Fibroblast of the conjunctiva (primary cell): Measurements from ENCODE around the gene CRYGA.
A peak's percentile ranks its signal among the peaks of the same experiment; 100 is the strongest.

Source experiments
- DNase-seq: peaks from one replicate; pipeline ENCODE4 v3.0.0-alpha.2; 2010; ENCODE audit warnings: low read depth

The CRYGA gene, protein sequence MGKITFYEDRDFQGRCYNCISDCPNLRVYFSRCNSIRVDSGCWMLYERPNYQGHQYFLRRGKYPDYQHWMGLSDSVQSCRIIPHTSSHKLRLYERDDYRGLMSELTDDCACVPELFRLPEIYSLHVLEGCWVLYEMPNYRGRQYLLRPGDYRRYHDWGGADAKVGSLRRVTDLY

DNA sequence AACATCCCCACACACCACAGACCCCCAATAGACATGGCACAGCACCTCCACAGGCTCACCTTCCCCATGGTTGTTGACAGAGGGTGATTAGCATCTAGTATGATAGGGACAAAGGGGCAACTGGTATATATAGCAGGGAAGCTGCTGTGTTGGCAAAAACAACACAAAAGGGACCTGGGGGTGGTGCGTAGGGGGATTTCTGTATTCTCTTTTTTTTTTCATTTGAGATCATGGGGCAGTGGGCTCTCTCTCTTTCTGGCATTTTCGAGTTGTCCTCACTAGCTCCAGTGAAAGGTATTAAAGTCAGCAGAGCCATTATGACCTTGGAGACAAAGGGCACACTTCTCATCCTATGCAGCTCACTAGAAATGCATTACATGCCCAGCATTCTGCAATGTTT, at the start of gene CRYGA:
CRYGA (minus strand) TSS at position 101 of the 400 bp plus-strand sequence; CDS start at position 68, 33 bp downstream.
- DNase-seq = no peak

DNA sequence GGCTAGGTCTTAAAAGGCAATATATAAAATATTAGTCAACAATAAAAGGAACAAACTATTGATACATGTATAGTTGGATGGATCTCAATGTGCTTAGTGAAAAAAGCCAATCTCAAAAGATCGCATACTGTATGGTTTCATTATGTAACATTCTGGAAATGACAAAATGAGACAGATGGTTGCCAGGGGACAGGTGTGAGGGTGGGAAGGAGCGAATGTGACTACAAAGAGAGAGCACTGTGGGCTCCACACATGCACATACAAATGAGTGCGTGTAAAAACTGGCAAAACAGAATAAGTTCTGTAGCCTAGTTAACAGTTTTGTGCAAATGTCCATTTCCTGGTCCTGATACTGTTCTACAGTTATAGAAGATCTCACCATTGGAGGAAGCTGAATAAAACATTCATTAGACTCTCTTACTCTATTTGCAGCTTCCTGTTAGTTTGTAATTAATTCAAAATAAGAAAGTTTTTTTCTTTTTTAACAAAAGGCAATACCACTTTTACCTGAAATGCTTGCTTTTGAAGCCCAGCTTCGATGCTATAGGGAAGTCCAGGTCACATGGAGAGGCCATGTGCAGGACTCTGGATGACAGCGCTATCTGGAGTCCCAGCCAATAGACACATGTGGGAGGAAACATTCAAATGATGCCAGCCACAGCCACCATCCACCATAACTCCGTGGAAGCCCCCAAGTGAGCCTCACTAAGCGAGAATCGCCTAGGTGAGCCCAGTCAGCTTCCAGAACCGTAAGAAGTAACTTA, 47.5 kb upstream of the CRYGA start:
- no peak for DNase-seq

DNA sequence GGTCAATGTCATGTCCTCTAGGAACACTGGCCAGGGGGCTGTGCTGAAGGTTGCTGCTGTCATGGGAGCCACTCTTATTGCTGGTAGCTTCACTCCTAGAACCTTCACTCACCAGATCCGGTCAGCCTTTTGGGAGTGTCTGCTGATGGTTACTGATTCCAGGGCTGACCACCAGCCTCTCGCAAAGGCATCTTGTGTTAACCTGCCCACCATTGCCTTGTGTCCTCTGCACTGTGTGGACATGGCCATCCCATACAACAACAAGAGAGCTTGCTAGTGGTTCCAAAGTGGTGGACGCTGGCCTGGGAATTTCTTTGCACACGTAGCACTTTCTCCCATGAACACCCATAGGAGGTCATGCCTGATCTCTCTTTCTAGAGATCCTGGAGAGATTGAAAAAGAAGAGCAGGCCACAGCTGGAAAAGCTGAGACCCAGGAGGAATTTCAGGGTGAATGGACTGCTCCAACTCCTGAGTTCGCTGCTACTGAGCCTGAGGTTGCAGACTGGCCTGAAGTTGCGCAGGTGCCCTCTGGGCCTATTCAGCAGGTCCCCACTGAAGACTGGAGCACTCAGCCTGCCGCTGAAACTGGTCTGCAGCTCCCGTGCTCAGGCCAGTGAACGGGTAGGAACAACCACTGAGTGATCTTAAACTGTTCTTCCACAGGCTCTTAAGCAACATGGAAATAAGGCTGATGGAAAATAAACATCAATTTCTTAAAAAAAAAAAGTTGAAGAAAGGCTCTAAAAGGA, 45.1 kb upstream of the CRYGA start:
- DNase-seq = no peak

DNA sequence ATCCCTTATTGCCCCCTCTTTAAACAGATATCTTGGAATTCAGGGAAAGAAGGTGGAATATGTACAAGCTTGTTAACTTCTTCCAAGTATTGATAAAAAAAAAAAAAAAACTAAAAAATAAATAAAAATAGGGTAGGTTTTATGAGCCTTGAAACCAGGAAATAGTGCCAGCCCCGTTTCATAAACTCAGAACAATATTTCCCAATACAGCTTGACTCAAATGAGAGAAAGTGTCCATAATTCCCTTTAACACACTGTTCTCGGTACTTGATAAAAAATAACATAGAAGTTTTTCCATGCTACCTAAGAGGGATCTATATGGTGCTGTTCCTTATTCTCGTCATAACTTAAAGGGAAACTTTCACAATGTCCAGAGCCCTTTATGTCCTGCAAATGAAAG, 44.4 kb upstream of the CRYGA start:
- no peak for DNase-seq

DNA sequence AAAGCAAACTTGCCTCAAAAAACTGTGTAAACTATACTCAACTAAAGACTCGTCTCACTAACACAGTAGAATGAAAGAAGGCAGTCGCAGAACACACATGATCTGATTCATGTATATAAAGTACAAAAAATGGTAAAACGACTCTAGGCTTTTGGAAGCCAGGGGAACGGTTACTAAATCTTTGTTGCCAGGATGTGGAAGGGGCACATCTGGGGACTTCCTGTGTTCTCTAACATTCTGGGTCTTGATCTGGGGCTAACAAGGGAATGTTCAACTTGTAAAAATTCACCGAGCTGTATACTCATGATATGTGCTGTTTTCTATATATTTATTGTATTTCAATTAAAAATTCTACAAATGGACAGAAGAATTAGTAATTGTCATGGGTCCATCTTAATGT, 40.8 kb upstream of the CRYGA start:
- DNase-seq = no peak

DNA sequence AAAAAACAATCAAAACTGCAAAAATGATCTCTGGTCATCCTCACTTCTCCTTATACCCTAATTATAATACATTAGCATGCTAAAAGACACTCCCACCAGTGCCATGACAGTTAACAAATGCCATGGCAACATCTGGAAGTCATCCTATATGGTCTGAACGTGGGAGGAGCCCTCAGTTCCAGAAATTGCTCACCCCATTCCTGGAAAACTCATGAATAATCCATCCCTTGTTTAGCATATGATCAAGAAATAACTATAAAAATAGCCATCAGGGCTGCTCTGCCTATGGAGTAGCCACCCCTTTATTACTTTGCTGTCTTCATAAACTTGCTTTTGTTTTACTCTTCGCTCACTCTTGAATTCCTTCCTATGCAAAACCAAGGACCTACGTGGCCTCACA, 32.1 kb upstream of the CRYGA start:
- DNase-seq = peak; percentile 0

DNA sequence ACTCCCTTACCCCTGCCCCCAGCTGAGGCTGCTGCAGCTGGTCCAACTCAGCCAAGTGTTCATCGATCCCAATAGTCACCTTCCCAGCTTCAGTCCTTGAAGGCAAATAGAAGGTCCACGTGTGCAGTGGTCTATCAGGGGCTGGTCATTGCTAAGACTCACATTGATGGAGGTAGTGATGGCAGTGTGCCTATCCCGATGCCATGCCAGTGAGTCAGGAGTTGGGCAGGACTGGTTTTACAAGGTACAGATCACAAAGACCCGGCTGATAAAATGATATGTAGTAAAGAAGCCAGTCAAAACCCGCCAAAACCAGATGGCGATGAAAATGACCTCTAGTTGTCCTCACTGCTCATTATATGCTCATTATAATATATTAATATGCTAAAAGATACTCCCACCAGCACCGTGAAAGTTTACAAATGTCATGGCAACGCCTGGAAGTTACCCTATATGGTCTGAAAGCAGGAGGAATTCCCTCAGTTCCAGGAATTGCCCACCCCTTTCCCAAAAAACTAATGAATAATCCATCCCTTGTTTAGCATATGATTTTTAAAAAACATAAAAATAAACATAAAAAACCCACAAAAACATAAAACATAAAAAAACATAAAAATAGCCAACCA, 29.3 kb upstream of the CRYGA start:
- DNase-seq = no peak

DNA sequence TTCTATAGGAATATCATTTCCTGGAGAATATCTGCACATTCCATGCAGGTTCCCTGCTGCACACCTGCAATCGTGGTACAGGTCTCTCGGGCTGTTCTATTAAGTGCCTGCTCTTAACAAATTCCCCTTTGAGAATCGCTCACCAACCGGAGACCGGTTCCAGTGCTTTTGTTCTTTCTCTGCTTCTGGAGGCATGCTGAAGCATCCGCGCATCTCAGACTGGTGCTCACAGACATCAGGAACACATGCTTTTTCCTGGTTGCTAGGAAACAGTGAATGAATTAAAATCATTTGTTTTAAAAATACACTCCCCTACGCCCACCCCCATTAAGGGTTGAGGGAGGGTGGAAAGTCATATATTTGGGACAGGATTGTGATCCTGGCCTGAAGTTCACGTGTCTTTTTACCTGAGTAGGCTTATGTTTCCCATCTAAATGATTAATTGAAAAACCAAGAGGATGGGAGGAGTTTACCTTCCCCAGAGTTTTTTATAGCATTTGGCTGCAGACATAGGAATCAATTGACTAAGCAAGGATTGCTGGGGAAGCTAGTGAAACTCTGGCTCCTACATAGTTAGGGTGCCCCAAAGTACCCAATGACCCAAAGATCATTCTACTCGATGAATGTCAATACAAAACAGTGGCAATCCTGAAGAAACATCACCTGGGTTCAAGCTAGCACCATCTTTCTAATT, 26.6 kb upstream of the CRYGA start, which contains the start of gene C2orf80:
C2orf80 (minus strand) TSS at position 221 of the 694 bp plus-strand sequence. CDS start 3,044 bp downstream, outside the sequence.
- DNase-seq = no peak

DNA sequence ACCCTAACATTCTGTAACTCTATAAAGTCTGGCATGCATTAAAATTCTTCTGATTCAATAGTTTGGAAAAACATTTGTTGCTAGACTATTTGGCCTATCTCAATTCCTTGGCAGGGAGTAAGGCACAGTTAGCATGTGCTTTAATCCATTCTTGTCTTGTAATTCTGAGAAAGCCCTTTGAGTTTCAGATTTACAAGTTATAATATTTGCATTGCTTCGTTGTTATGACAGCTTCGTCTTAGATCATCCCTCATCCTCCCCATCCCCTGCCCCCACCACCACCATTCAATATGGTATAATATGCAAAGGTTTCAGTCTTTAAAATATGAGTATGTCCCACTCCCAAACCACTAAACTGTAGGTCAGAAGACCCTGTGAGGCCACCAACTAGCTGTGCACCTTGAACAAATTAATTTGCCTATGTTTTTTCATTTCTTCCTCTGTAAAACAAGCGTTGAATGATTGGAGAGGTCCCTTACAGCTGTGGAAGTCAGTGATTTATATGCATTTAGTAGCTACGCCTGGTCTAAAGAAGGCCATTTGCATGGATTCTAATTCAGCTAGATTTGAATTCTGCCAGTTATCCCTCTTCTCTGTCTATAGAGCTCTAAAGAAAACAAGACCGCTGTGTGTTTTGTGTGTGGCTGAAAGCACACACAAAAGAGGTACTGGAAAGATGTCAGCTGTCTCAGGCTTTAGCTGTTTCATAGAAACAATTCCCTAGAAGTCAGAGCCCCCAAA, 25.9 kb upstream of the CRYGA start:
- no peak for DNase-seq

DNA sequence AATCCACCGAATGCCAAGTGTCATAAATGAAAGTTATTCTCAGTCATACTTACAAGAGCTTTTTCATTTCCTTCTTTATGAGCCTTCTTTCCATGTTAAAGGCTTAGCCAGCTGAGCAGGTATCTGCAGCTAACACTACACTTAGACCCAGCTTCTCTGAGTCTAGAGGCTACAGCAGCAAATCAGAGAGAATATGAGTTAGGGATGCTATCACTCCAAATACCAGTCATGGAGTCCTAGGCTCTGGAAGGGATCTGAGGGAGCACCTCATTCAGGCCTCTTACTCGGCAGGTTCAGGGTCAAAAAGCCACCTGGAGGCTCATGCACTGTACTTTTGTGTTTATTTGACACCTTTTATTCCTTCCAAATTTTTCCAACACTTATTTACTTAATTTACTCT, 23.5 kb upstream of the CRYGA start:
- DNase-seq = no peak

DNA sequence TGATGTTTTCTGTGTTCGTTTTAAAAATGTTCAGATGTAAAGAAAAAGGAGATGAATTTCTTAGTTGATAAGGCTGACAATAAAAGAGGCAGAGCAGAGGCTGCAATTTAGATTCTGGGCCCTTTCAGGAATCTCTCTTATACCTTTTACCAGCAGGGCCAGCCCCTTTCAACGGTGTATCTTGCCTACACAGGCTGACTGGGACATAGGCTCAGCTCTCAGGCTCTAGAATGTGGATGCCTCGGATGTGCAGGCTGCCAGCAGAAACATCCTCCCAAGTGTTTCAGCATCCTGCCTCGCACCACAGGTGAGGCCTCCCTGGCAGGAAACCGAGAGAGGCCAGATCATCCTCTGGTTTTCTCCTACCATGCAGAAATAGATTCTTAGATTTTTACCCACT, 23.1 kb upstream of the CRYGA start:
- no peak for DNase-seq

DNA sequence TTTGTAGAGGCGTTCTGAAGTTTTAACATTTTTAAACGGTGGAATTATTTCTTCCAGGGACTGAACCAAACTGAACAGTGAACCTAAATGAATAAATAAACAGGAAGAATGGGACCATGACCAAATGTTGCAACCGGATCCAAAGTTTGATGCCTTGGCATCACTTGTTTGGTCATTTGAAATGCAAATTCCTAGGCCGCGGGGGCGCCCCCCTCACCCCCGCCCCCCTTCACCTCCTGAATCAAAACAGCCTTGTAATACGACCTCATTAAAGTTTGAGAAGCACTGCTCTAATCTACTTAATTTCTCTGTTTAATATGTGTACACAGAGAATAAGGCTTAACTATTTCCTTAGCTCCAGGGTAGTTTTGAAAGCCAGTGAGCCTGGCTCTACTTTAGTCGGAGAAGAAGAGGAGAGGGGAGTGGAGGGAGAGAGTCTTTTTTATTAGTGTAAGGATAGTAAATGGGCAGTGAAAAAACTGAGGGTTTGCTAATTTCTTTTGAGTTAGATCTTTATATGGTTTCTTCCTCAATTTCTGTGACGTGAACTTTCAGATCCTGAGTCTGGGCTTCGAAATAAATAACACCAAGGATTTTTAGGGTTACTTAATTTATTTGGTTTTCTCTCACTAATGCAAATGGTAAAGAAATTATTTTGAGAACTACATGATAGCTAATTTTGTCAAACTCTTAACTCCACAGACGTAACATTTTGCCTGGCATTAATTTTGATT, 20.8 kb upstream of the CRYGA start:
- no peak for DNase-seq

DNA sequence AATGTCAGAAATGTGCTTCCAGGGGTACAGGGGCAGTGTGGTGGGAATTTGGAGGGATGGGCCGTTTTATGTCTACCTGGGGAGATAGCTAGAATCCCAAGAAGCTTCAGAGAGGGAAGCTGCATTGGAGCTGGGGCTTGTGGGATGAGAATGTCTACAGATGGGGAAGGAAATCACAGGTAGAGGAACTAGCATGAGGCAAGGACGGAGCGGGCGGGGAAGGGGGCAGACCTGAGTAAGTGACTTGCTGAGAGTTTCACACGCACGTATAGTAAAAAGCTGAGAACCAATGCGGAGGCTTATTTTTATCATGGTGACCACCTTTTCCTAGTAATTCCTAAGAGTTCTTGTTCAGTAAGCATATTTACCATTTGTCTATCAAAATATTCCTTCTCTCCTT, 20.1 kb upstream of the CRYGA start:
- no peak for DNase-seq

DNA sequence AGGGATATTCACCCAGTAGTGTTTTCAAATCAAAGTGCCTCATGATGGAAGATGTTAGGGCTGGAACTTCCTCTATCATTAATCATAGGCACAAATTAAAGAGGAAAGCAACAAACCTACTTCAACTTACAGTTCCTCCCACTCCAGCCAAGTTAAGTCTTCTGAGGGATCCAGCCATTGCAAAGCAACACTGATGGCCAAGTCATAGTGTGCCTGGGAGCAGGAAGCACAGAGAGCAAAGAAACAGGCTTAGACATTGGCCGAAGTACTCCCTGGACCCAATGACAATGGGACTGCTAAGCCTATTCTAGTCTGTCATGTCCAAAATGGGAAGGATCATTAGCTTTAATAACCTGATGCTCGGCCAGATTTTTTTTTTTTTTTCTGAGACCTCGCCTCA, 19.4 kb upstream of the CRYGA start:
- DNase-seq = no peak

DNA sequence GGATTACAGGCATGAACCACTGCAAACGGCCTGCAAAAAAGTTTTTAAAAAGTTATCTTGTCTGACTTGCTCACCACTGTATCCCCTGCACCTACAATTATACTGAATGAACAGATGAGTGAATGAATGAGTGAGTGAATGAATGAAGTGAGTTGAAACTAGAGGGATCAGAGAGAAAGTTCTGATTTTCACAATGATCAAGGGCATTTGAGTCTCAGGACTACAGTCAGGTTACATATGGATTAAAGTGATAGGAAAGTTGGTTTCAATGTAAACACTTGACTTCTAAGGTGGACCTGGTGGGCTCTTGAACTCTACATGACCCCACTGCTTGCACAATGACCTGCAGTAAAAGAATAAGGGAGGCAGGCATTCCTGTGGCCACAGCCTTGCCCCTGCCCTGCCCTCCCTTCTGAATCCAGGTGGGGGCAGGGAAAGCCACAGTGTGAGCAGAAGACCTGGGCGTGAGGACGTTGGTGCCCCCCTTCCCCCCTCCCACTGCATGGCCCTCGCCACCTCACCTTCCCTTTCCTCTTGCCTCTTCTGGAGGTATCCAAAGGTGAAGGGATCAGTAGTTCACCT, 15.7 kb upstream of the CRYGA start:
- no peak for DNase-seq

DNA sequence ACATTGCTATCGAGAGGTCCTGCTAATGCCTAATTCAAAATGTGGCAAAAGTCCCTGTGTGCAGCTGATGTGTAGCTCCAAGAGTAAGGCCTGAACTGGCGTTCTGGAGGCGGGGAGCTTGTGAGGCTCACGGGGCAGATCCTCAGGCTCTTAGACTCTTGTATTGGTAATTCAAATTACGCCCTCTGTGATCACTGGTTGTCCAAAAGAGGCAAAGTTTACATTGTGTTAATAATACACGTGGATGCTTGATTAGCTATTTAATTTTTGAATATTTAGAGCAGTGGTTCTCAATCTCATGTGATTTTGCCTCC, 12.4 kb upstream of the CRYGA start:
- DNase-seq = no peak

DNA sequence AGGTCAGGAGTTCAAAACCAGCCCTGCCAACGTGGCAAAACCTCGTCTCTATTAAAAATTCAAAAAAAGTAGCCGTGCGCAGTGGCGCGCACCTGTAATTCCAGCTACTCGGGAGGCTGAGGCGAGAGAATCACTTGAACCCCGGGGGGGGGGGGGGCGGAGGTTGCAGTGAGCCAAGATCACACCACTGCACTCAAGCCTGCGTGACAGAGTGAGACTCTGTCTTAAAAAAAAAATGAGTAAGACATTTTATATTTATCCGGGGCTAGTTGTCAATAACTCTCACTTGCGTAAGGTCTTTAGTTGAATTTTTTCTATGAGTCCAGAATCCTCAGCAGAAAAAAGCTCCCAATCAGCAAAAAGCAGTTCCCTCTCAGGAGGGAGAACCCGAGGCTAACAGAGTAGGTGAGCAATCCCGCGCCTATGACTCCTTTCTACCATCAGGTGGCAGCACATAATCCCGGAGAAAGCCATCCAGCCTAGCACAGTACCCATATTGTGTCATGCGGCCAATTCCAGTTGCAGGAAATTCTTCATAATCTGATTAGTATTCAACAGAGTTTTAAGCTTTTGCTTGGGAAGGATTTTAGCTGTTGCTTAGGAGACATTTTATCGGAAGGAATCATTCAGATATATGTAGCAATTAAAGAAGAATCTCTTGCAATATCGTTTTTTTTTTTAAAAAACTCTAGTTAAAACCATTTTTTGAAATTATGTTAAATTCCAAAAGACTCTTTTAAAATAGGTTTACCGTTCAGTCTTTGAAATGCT, 11.9 kb upstream of the CRYGA start:
- peak; percentile 62 for DNase-seq

DNA sequence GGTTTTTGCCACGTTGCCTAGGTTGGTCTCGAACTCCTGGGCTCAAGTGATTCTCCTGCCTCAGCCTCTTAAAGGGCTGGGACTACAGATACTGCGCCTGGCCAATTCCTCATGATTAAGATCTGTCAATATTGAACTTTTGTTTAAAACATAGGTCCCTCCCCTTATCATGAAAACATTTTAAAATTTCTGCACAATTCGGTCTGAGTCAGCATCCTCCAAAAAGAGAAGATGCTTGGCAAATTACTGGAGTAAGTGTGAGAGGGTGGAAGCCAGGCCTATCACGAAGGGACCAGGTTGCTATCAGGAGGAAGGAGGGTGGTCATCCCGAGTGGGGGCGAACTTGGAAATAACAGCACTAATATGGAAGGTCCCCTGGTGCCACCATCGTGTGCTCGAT, 10.8 kb upstream of the CRYGA start:
- no peak for DNase-seq

DNA sequence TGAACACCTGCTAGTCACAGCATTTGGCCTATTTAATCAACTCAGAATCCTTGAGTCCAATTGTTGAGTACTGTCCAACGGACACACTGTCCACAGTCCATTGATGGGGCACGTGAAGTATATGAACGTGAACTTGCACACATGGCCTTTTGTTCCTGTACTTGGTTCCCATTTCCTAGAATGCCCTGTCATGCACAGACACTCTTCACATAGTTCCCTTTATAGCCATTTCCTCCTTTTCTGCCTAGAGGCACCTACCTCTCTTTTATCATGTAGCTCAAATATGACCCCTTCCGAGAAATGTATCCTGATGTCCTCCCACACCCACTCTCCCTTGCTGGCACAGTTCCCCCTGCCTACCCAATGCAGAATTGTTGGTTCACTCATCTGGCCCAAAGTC, 8.7 kb upstream of the CRYGA start:
- DNase-seq = no peak
